ENCODE measurements around the gene SORBS2.

The SORBS2 gene

DNA sequence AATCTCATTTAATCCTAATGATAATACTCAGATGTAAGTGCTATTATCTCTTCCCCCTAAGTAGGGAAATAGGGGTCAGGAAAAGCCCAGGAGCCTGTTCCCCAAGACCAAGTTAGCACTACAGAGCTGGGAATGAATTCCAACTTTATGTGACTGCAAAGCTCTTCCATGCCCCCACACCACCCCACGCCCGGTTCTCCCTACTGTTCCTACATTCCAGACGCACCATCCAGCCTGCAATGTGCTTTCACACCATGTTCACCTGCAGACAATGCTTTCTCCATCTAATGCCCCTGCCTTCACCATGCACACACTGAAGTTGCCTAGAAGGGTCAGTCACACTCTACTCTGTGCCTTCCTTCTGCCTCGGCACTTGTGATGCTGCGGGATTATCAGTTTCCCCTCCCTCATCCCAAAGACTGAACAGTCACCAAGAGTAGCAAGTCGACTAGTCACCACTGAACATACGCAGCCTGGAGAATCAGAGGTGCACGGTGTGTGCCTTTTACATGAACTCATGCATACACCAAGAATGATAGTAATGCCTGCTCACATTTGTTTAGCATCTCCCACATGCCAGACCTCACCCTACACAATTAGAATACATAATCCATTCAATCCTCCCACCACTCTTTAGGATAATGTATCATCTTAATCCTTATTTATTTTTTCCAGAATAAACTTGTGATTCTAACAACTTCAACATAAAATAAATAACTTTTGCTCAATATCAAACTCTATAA, 14.2 kb downstream of the SORBS2 start:
- H3K27ac ChIP-seq: no peak overlapping the region
- TF ChIP-seq, protein P1, sequence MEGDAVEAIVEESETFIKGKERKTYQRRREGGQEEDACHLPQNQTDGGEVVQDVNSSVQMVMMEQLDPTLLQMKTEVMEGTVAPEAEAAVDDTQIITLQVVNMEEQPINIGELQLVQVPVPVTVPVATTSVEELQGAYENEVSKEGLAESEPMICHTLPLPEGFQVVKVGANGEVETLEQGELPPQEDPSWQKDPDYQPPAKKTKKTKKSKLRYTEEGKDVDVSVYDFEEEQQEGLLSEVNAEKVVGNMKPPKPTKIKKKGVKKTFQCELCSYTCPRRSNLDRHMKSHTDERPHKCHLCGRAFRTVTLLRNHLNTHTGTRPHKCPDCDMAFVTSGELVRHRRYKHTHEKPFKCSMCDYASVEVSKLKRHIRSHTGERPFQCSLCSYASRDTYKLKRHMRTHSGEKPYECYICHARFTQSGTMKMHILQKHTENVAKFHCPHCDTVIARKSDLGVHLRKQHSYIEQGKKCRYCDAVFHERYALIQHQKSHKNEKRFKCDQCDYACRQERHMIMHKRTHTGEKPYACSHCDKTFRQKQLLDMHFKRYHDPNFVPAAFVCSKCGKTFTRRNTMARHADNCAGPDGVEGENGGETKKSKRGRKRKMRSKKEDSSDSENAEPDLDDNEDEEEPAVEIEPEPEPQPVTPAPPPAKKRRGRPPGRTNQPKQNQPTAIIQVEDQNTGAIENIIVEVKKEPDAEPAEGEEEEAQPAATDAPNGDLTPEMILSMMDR (conservative IDR thresholded peaks at IDR 0.05): no peak

DNA sequence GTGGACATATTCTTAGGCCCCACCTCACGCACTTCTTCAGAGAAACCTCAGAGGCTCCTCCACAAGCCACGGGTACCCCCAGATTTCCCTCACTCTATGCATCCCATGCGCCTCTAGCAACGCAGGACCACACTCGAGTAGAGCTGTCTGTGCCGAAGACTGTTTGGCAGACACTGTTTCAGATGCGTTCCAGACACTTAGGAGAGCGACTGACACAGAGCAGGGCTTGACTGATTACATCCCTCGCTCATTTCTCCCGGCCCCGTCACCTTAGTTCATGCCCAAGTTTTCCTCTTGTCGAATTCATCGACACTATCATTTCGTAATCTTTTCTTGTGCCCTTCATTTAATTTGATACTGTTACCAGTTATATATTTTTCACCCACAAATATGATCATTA, 15.0 kb downstream of the SORBS2 start:
- TF ChIP-seq, protein P1 (conservative IDR thresholded peaks at IDR 0.05): no peak
- no peak overlapping the region for H3K27ac ChIP-seq

DNA sequence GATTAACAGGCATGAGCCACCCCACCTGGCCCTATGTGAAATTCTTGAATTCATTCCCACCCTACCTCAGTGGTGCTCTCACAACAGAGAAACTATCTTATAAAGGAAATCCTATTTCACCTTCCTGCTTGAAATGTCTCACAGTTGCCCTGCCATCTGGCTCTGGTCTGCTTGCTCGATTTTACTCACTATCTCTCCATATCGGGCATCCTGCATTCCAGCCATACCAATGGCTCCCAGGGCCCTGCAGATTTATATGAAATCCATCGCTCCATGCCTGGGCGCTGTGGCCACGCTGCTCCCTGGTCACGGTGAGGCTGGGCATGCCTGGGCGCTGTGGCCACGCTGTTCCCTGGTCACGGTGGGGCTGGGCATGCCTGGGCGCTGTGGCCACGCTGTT, 15.8 kb downstream of the SORBS2 start:
- TF ChIP-seq, protein P1 (conservative IDR thresholded peaks at IDR 0.05): no peak
- H3K27ac ChIP-seq: no peak overlapping the region

DNA sequence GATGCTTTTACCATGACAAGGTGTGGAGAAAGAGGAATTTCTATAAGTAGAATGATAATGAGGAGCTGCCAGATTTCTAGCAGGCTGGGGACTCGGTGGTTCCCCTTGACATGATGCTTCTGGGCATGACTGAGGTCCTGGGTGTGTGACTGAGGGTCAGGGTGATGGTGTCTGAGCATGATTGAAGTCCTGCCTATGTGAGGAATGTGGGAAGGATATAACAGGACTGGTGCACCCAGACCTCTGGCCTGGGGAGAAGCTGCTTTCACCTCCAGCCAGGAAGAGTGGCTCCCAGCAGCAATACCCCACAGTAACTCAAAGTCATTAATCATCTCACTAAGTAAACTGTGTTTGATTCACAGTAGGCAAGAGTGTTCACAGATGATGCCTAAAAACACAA, 17.4 kb downstream of the SORBS2 start:
- TF ChIP-seq, protein P1 (conservative IDR thresholded peaks at IDR 0.05): no peak
- no peak overlapping the region for H3K27ac ChIP-seq

DNA sequence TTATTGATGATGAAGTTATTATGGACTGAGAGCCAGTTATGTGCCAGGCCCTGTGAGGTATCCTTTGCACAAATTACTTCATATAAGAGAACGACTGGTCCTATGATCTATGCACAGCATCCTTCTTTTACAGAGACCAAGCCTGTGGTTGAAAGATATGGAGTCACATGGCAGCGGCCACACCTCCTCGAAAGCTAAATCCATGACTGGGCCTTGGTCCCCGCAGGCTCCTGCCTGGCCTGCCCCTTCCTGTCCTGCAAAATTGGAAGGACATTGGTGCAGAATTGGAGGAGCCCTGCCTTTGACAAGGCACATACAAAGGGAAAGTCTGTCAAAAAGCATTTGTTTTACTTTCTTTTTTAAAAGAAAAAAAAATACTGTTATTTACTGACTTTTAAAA, 18.3 kb downstream of the SORBS2 start:
- H3K27ac ChIP-seq: no peak overlapping the region
- TF ChIP-seq, protein P1 (conservative IDR thresholded peaks at IDR 0.05): no peak

DNA sequence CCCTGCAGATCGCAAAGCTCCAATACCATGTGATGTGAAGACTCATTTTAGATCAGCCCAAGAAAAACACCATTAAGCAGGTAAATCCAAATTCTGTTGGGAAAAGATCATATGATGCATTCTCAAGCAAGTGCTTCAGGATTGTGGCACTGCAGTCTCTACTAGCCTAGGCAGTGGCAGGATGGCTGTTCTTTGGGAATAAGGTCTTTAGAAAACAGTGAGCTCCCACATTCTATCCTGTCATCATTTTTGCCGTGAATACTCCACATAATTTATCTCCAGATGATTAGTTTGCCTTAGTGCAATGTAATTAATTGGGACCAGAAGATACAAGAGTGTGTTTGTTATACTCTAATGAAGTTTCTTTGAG, 18.9 kb downstream of the SORBS2 start:
- TF ChIP-seq, protein P1 (conservative IDR thresholded peaks at IDR 0.05): no peak
- H3K27ac ChIP-seq: no peak overlapping the region

DNA sequence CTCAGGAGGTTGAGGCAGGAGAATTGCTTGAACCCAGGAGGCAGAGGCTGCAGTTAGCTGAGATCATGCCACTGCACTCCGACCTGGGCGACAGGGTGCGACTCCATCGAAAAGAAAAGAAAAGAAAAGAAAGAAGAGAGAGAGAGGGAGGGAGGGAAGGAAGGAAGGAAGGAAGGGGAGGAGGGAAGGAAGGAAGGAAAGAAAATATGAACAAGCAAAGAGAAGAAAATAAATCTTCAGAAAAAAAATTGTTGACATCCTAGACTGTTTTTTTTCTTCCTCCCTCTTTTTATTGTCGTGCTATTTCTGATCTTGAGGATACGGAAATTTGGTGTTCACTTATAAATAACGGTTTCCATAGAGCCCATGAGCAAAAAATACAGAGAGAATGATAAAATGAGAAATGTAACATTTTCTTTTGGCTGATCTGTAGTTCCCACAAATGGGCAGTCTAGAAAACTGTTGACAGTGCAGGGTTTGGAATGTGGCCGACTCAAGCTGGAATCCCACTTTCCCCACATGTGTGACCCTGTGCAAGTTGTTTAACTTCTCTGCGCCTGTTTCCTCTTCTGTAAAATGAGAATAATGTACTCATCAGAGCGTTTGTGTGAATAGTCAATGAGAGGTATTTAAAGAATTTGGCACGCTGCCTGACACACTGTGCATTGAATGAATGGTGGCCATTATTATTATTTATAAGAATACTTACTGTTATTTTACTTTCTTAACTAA, 19.4 kb downstream of the SORBS2 start:
- TF ChIP-seq, protein P1 (conservative IDR thresholded peaks at IDR 0.05): no peak
- no peak overlapping the region for H3K27ac ChIP-seq

Data from VCaP (cell line).